ENCODE data around the gene SPO11. TPM values are rescaled to one million over a fixed set of nuclear protein-coding genes. Genes with fewer than 3 reads are reported as not detected.

The SPO11 gene
- total RNA-seq, 1 donor from 2014 or later: not detected

DNA sequence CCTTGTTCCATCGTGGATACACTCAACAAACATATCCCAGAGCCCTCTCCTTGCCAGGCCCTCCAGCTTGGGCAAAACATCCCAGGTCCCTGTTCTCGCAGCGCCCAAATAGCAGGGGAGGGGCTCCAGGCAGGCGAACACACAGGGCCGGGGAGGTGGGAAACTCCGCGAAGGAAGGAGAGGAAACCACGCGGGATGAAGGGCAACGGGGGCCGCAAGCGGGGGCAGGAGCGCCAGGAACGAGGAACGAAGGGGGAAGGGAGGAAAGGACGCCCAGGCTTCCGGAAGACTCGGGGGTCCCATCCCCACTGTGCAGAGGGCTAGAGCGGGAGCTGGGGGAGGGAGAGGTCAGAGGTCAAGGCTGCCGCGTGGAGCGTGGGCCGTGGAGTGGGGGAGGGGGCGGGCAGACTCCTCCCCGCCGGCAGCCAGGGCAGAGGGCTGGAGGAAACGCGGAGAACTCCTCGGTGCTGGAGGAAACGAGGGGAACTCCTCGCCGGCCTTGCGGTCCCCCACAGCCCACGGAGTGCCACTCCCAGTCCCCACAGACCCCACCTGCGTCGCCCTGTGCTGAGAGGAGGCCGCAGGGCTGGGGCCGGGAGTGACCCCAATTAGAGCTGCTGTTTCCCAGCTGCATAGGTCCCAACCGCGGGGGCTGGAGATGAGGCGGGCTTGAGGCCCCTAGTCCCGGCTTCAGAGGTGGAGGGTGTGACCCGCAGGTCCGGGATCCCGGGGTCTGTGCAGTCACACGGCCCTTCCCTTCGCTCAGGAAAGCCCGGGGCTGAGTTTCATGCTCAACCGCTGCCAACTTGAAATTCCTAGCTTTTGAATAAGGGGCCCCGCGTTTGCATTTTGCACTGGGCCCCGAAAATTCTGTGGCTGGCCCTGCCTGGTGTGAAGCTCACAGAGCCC is 60.3 kb downstream of the SPO11 start:
- no peak for DNase-seq (ENCODE audit: low read depth)

DNA sequence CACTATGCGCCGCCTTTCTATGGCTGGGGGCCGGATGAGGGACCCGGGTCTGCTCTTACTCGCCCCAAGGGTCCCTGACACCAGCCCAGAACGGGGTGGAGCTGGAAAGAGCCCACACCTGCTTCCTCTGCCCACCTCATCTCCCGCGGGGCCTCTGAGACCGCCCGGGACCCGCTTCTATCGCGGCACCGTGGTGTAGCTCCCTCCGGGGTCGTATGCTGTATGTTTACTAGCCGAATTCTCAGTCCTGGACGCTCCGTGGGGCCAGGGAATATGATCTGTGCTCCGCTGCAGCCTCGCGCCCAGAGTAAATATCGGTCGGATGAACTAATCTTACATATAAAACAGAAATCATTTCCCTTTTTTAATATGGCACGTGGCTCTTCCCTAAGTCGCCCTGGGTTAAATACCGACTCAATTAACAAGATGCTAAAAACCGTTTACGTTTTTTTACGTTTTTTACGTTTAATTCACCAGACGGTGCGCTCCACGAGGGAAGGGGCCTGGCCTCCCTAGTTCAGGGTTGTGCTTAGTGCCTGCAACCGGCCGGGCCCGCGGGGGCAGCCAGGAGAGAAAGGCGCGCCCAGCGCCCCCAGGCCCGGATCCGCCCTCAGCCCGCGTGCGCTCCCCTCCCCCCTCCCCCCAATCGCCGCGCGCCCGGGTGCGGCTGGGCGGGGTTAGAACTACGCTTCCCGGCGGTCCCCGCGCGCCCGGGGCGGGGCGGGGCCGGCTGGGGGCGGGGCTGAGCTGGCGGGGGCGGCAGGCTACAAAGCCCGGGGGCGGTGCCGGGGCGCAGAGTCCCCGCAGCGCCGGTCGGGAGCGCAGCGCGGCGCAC is 61.2 kb downstream of the SPO11 start, which contains the start of gene RBM38:
Gene RBM38 (plus strand): TSS at position 793 of the 835 bp plus-strand sequence. CDS start 186 bp downstream, outside the sequence.
- DNase-seq (ENCODE audit: low read depth): peak; percentile 52

- no peak for DNase-seq (ENCODE audit: low read depth)
Observed at GRCh38 chr20:57391439-57392301, 62.1 kb downstream of the SPO11 start.

DNA sequence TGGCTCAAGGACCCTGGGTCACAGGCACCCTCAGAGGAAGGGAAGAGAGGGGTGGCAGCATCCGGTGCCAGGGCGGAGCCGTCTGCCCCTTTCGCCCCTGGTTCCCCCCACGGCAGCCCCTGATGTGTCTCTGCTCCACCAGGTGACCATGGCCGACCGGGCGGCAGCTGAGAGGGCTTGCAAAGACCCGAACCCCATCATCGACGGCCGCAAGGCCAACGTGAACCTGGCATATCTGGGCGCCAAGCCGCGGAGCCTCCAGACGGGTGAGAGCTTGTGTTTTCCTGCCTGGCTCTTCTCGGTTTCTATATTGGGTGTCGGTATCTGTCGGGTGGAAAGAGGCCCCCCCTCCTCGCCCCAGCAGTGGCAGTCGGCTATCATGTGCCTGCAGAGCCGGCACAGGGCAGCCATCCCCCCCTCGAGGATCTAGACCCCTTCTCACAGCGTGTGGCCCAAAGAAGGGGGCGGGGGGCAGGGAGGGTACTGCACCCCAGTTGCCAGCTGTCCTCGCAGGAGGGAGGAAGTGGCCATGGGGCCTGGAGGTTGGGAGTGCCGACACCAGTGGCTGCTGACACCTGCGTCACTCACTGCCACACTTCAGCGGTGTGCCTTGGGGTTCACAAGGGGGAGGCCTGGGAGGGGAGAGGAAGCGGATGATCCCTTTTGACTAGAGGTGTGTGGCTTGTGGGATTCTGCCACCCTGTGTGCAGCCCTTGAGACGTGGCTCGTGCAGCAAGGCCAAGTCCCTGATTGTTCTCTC is 63.1 kb downstream of the SPO11 start:
- DNase-seq (ENCODE audit: low read depth): no peak

Small RNA genes lying within 50 kb of the gene (microRNA-seq; reads per million reads assigned to microRNA genes)
- gene MIR4325: not detected

Other genes starting within 250 kb of the SPO11 start
- gene BMP7, start 63.2 kb upstream of the SPO11 start, total RNA-seq: not detected in 2 replicates
- 22.1 and 28.2 TPM in 2 replicates for gene RAE1, start 21.5 kb downstream of the SPO11 start, total RNA-seq
- 8.7 and 11.6 TPM in 2 replicates for gene RBM38, start 61.6 kb downstream of the SPO11 start, total RNA-seq
- gene CTCFL, start 195.3 kb downstream of the SPO11 start, total RNA-seq: not detected in 2 replicates
- not detected in 2 replicates for gene PCK1, start 231.3 kb downstream of the SPO11 start, total RNA-seq